Measurements from ENCODE around the gene CMSS1.

CMSS1 gene

DNA sequence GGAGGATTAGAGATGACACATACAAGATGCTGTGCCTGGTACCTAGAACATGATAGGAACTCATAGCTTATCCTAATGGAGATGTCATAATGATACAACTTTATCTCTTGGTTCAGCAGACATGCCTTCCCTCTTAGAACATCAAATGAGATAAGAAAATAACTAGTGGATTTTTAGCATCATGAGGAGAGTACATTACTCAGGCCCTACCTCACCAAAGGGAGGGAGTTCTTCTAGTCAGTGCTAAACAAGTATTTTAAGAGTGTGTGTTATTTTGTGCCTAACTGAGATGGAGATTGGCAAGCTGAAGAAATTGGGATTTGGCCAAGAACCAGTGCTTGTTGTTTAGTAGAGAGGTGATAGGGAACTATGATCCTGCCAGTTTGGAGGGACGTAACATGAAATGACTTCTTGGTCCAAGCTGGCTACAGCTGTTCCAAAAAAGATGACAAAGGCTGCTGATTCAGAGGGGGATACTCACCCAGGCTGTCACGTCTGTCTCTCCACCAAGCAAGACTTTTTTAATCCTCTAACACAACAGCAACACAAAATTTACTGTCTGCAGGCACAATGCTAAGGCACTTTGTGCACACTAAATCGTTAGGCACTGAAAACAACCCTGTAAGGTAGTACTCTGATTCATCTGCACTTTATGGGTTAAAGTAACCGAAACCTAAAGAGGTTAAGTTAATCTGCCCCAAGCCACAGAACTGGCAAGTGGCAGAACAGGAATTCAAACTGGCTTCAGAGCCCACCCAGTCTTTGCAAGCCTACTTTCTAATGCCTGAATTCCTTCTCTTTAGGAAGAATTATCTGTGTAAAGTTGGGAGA, 126.5 kb downstream of the CMSS1 start:
- no peak for DNase-seq

DNA sequence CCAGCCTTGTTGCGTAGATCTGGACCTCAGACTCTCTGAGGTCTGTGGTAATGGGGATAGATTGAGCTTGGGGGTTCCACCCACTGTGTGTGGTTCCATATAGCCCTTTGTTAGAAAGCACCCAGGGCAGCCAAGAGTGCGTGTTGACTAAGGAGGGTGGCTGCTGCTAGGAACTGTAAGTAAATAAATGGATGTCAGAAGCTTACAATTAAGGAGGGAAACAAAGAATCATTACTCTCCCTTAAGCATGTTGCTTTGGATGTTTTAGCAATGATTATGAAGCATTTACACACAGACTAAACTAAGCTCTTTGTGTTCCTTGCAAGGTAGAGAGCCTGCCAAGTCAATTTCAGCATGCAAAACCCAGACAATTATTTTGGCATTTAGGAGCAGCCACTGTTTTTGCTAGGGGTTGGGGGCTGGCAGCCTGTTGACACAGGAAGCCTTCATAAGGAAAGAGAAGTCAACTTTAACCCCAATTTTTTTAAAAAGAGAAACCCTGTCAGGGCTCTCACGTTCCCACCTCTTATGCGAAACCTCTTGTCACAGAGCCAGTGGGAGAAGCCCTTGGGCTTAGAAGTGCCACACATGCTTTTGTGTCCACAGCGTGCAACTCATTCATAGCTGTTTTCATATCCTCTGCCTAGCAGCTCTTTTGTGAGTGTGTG, 127.8 kb downstream of the CMSS1 start:
- DNase-seq = no peak

DNA sequence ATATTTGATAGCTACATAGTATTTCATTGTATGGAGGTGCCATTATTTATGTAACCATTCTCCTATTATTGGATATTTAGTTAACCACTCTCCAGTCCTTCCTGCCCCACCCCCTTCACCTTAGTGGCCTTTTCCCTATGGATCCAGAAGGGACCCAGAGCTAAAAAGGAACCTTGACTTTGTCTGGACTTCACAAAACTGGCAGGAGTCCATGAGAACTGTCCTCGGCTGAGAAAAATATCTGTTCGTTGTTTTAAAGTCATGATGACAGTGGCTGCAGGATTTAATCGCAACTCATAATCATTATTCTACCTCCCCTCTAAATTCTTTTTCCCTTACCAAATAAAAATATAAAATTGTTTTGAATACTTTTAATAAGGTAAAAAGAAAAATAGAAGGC, 129.7 kb downstream of the CMSS1 start:
- no peak for DNase-seq

DNA sequence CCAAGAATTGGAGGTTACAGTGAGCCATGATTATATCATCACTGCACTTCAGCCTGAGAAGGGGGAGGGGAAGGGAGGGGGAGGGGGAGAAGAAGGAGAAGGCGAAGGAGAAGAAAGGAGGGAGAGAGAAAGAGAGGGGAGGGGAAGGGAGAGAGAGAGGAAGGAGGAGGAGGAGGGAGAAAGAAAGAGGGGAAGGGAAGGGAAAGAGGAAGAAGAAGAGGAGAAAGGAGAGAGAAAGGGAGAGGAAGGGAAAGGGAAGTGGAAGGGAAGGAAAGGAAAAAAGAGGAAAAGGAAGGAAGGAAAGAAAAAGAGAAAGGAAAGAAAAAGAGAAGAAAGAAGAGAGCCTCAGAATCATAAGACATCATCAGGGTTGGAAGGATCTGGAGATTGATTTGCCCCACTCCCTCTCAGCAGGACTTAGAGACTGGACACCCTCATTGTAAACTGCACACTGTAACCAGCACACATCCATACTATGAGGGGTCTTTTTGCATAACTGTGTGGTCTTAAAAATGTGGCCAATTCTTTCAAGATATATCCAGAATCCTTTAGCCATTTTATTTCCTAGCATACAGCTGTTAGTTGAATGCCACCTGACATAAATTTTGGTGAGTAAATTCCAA, 130.9 kb downstream of the CMSS1 start:
- no peak for DNase-seq

DNA sequence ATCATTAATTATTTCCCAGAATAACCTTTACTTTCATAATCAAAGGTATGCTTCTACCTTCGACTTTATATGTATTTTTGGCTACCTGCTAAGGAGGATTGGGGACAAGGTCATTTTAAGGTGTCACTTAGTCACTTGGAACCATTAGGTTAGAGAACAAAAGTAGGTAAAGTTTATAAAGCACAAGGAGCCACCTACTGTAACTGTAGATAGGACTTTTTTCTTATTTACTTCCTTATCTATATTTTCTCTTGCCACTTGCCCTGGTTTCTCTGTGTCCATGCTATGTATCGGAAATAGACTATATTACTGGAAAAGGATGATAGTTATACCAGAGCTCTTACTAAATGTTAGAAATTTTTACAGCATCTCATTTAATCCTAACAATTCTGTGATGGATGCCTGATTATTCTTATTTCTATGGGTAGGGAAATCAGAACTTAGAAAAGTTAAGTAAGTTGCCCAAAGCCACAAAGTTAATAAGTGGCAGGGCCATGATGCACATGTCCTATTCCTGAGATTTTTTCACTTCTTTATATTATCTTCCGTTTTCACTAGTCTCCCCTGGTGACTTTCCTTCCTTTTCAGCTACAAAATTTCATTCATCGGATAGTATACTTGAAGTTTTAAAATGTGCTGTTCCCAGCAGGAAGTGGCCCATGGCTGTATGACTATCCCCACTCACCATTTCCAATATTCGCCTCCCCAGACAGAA, 132.5 kb downstream of the CMSS1 start:
- no peak for DNase-seq

DNA sequence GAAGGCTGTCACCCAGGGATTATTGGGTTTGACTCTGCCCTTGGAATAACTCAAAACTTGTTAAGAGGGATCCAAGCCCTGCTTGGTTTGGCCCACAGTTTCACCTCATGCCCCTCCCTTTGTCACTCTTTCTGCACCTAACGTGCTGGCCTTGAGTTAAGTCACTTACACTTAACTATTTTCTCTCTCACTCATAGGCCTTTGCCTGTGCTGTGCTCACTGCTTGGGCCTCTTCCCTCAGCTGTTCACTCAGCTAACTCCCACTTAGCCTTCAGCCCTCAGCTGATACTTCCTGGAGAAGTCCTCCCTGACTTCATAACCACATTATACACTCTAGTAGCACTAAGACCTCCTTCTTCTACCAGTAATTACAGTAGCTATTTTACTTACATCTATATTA, 133.3 kb downstream of the CMSS1 start:
- DNase-seq = no peak

DNA sequence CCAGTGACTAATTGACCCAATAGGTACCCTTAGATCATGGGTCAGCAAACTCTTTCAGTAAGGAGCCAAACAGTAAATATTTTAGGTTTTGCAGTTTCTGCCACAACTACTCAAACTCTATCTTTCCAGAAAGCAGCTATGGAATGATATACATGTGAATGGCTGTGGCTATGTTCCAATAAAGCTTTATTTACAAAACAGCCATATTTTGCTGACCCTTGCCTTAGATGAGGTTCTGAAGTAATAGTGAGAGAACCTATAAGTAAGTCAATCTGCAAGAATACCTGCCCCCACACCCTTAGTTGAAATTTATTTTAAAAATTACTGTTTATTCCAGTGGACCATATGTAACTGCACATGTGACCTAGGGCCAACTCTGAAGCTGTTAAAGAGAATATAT, 134.0 kb downstream of the CMSS1 start:
- no peak for DNase-seq

DNA sequence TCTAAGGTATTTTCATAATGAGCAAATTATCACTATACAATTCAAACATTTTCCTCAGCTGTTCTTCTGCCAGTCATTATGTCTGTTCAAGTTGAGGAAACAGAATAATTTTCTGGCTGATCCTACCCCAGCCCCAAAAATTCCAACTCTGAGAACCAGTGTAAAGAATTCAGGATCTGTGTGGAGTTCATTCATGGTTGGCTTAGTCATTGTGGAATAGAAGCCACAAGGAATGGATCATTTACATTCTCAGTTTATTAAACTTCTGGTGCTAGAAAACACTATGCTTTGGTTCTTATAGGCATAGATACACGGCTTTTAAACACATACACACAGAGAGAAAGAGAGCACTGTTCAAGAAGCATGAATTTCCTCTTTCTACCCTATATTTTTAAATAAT, 134.6 kb downstream of the CMSS1 start:
- DNase-seq = no peak

DNA sequence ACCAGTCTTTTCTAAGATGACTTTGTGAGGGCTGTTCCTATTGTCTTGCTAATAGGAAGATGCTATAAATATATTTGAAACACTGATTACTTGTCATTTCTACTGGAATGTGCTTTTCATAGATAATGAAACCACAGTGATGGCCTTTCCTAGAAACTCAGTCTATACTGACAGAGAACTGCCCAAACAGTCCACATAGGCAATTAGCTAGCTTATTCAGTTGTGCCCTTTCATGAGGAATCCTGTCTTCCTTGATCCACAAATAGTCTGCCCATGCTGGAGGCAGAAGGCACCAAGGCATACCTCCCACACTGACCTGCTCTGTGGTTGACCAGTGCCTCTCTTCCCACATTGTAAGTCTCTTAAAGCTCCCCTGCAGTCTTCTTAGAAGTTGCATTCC, 135.9 kb downstream of the CMSS1 start:
- DNase-seq = no peak

DNA sequence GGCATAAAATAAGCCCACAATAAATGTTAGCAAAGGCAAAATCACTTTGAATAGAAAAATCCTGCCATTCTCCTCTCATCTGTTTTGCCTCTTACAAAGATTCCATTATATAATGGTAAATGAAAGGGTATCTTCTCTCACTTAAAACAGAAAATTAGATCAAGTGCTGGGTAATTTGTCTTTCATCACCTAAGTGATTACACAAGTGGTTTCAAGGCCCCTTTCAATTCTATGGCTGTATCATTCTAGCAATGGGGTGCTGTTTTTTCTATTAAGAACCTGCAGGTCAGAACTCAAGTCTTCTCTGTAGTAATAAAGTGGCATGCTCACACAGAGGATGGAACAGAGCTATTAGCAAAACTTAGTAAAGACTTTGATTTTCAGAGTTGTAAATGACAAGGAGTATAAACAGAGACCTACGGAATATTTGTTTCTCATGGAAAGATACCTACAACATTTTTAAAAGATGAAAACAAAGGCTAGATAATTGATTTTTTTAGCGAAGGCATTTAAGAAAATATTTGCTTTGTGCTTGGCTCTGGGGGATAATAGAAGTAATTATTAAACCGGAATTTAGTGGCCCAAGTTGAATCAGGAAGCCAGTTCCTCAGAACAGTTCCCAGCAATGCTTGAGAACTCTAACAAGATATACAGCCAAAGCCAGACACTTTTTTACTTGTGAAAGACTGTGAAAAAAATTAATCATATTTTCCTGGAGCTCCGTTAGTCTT, 137.4 kb downstream of the CMSS1 start:
- DNase-seq = no peak

DNA sequence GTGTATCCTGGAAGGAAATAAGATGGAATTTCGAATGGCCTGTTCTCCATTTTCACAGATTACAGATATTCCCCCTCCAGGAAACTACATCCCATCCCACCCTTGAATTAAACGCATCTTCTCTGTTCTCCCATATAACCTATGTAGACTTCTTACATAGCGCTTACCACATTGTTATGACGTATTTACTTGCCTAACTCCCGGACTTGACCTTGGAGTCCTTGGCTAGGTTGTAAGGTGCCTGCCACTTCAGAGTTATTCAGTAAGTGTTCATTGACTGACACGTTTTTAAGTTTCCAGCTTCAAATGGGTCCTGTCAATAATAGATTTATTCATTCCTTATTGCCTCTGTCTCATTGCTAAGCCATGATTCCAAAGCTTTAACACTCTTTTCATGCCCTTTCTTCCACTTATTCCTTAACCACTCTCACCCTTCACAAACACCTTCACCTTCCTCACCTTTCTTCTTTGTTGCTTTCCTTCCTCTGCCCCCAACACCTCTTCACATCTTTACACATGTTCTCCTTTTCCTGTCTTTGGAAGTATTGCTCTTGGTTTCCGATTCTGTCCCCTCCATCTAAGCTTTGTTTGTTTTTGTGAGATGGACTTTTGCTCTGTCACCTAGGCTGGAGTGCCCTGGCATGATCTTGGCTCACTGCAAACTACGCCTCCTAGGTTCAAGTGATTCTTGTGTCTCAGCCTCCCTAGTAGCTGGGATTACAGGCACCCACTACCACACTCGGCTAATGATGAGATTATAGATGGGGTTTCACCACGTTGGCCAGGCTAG, 138.3 kb downstream of the CMSS1 start:
- no peak for DNase-seq

DNA sequence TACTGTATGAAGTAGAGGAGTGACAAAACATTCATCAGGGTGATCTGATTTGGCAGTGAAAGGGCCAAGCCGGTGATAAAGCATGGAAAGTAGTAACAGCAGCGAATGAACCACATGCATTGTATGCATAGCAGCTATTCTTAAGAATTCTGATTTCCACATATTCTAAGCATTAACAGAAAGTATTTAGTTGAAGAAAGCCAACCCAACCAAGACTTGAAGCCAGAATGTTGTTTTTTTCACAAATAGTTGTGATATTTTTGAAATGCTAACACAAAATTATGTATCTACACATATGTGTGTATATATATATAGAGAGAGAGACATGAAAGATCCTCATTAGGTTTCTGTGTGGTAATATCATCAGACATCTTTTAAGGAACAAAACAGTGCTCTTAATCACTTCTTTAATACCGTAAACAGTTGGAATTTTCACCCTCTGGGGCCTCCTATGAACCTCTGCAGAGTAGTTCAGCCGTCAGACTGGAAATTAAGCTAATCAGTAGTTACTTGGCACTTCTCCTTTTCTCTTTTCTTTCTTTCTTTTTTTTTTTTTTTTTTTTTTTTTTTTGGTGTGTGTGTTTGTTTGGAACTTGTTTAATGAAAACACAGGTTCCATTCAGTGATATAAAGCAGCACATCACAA, 139.6 kb downstream of the CMSS1 start:
- no peak for DNase-seq

DNA sequence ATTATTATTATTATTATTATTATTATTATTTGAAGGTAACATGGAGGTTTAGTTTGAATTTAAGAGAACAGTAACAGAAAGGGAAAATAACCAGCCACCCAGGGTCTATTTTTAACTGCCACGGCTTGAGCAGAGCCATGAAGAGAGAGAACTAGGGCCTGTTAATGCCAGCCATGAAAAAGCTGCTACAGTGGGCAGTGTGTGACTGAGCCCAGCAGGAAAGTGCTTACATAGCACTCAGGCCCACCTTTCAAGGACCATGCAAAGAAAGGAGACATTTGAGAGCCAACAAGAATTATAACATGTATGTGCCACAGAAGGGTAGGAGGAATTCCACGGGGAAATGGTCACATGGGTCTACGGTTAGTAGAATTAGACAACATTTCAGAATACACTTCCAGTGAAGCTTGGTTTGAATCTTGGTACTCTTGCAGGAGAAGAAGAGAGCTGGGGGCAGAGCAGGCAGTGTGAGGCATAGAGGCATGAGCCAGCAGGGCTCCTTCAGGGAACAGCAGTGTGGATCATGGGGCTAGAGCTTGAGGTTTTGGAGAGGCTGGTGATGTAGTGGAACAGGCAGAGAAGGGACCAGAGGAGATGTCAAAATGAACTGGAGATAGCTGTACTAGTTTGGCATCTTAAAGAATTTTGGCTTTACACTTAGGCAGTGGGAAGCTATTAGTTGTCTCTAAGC, 140.7 kb downstream of the CMSS1 start:
- DNase-seq = no peak

DNA sequence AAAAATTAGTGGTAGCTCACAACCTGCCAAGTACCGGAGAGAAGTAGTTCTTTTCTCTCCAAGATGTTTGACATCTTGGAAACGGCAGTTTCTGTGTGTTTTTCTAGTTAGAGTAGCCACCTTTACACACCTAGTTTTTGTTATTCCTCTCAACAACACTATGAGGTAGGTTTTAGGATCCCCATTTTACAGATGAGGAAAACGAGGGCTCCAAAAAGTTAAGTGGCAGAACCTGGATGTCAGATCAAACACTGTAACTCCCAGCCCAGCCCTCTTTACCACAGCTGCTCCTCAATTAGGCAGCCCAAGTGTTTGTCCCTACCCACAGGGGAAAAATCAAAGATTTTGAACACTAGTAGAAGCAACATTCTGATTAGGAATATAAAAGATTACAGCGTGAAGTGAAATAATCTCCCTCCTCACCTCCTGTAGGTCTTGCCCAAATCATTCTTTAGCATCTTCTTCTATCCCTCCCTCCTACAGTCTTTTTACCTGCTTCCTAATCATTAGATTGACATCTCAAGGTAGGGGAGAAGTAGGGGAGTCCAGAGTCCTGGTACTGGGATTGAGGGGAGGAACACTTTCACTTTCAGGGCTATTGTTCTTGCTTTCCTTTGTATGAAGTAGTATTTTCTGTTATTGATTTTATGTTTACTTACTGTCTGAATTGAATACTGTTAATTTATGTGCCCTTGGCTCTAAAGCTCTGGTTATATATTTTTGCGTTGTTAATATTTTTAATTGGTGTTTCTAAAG, 142.6 kb downstream of the CMSS1 start:
- no peak for DNase-seq

DNA sequence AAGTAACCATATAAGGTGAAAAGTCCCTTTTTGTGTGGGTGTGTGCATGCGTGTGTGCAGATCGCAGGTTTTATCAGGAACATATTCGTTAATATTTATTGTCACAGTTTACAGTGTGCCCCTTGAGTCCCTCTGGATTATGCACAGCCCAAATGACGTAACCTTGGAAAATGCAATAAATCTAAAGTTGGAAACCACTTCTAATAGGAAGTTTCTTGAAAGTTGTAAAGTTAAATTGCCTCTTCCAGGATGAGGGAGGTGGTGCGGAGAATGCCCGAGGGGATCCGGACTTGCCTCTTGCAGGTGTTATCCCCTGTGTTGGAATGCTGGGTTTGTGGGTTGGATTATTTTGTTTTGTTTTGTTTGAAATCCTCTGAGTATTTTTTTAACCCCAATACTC, 143.3 kb downstream of the CMSS1 start:
- DNase-seq = no peak

DNA sequence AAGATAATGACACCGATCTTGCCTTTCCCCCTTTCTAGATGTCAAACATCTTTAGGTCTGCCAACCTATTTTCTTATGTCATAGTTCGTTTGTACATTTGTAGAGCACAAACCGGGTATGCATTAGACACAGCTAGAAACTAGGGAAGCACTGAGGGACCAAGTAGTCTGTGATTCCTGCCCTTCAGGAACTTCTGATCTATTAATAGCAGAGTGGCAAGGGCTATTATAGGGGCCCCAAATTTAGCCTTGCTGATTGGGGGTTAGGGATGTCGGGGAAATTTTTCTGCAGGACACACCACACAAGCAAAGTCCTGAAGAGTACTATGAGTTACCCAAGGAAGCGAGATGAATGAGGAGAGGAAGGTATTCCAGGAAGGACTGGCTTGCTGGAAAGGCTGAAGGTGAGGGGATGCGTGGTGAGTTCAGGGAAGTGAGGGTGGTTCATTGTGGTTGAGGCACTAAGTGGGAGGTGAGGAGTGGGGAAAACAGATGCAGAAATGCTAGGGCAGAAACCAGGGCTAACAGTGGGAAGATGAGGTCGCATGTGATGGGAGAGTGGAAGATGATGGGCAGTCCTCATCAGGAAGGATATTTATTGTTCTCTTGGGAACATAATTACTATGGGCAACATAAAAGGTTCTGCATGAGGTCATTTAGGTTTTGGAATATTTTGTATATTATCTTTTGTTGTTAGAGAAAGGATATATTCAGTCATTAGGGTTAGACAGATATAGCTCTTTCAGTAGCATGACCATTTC, 144.3 kb downstream of the CMSS1 start:
- no peak for DNase-seq

DNA sequence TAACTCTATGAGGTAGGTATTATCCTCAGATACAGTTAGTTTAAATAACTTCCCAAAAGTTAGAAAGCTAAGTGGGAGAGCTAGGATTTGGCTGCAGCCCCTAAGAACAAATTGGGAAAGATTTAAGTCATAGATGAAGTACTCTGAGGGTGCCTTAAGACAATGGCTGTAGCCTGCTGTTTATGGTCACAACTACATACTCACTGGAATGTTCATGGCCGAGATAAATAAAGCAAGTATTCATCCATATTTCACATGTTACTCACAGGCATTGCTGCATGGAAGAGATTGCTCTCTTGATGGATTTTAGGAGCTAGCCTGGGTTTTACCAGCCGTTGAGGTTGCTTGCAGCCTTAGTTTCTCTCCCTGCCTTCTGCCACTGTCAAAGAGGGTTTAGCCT, 145.0 kb downstream of the CMSS1 start:
- DNase-seq = no peak

DNA sequence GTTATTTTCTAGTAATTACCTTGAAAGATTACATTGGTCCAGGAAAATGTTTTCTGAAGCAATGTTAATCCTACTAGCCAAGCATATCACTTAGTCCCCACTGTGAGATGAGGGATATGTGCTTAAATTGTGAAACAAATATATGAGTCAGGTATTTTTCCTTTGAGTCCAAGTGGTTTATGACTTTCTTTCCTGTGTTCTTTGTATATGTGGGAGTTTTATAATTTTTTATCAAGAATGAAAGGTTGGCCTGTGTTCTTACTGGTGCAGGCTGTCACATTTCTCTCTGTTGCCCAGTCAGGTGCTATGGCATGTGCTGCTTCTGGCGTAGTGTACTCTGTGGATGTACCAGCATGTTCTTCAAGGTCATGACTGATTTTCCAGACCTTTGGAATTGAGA, 147.4 kb downstream of the CMSS1 start:
- DNase-seq = no peak

DNA sequence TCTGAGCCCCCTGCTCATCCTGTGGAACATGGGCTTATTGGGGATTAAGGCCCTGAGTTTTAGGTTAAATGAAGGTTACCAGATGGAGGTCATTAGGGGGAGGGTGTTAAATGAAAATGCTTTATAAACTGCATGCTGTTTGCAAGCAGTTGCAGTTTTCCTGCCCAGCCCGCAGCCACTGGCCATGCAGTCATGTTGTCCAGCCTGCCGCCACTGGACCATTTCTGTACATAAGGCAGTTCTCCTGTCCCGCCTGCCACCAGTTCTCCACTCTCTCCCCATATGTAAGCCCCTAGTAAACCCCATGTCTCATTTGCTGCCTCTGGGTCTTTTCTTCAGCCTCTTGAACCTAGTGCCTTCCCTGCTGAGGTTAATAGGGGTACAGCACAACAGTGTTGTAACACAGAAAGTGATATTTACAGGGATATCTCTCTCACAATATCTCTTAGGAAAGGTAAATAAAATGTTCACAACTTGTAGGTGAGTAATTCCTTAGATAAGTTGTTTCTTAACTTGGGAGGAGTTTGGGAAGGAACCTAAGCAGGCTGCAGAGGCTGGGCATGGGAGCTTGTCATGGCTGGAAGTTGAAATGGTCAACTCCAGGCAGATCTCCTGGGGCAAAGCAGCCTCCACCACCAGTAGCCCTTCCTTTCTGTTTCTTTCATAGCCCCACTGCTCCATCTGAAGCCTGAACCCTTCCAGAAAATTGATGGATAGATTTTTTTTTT, 148.2 kb downstream of the CMSS1 start:
- DNase-seq = no peak
